Activated CD8-positive, alpha-beta T cell treated with anti-CD3 and anti-CD28 coated beads, Interleukin-2, amount 10 ng/mL, durations not matched to agents 7 days and 5 days (primary cell): ENCODE measurements around the gene HADH. TPM values are rescaled to one million over a fixed set of nuclear protein-coding genes. Genes with fewer than 3 reads are reported as not detected.

ENCODE experiments used
- ATAC-seq: fragments of 150-1000 bp; cut with Tn5 transposase; one replicate; pipeline ENCODE4 v1.10.0; 2021; ENCODE audit warnings: moderate library complexity
- CTCF ChIA-PET: fragments of 350-600 bp; sonication (Branson Sonifier 250); formaldehyde crosslinking; loops from one replicate; lab custom pipeline; 2021; ENCODE audit warnings: antibody characterized with exemption; lab: Charles Lee
- POLR2A ChIA-PET: fragments of 350-600 bp; sonication (Branson Sonifier 250); formaldehyde crosslinking; loops from one replicate; lab custom pipeline; 2021; ENCODE audit warnings: antibody characterized with exemption; lab: Charles Lee
- DNase-seq: peaks from one replicate; pipeline ENCODE4 v3.0.0-alpha.2; 2020
- H3K27ac Mint-ChIP-seq: one replicate; pipeline ENCODE4 v1.8.0; 2021; ENCODE audit warnings: mild to moderate bottlenecking, mixed read lengths
- H3K27me3 Mint-ChIP-seq: one replicate; pipeline ENCODE4 v1.8.0; 2021; ENCODE audit warnings: low read depth, mixed read lengths
- H3K36me3 Mint-ChIP-seq: one replicate; pipeline ENCODE4 v1.8.0; 2021; ENCODE audit warnings: low read depth, mixed read lengths
- H3K4me1 Mint-ChIP-seq: one replicate; pipeline ENCODE4 v1.8.0; 2021; ENCODE audit warnings: low read depth, mixed read lengths
- H3K4me3 Mint-ChIP-seq: one replicate; pipeline ENCODE4 v1.8.0; 2021; ENCODE audit warnings: mild to moderate bottlenecking, mixed read lengths
- H3K9me3 Mint-ChIP-seq: one replicate; pipeline ENCODE4 v1.8.0; 2022; ENCODE audit warnings: mixed read lengths; ENCODE audit not compliant: insufficient read depth
- total RNA-seq, 2 experiments: library from RNA; stranded (reverse); gene quantifications; one replicate each; pipeline ENCODE4 v1.2.3, GENCODE V29; 2021

The HADH gene
- total RNA-seq, 2 experiments from 2014 or later: 52.8 to 53.7 TPM

GRCh38 chr4:108034565-108034964, 44.9 kb downstream of the HADH start:
- POLR2A ChIA-PET: interaction anchor here (0.5 to 2.8 kb wide), 4 partner anchors 9 to 138 kb away, joined by 3 to 7 read pairs (median 5); partner anchors contain the start of gene LEF1
- no peak for DNase-seq

GRCh38 chr4:108035691-108036090, 46.0 kb downstream of the HADH start:
- ChIA-PET CTCF (interaction anchor here (0.6 to 4.6 kb wide), 10 partner anchors 11 to 537 kb away, joined by 3 to 33 read pairs (median 4); no protein-coding TSS in a partner anchor), POLR2A (interaction anchor here (0.5 to 2.8 kb wide), 12 partner anchors 8 to 1292 kb away, joined by 3 to 9 read pairs (median 4); partner anchors contain the start of gene LEF1)
- Mint-ChIP-seq H3K27ac (peak overlapping the region; percentile 96), H3K36me3 (peaks cover 45% of the 10 kb centered on the region), H3K27me3 (no peaks in the 10 kb centered on the region), H3K9me3 (no peaks in the 10 kb centered on the region), H3K4me1 (peaks cover 60% of the 10 kb centered on the region), H3K4me3 (peak overlapping the region; percentile 62)
- ATAC-seq (peak; percentile 10), DNase-seq (peak; percentile 35)

More at GRCh38 chr4:108034565-108034964, 44.9 kb downstream of the HADH start:
- CTCF ChIA-PET: interaction anchor here (1.0 to 4.6 kb wide), 8 partner anchors 9 to 538 kb away, joined by 3 to 33 read pairs (median 7); partner anchors contain the start of gene LEF1
- H3K4me1 Mint-ChIP-seq: peaks cover 71% of the 10 kb centered on the region
- no peak for ATAC-seq
- peaks cover 43% of the 10 kb centered on the region for H3K36me3 Mint-ChIP-seq
- peak overlapping the region; percentile 17 for H3K27ac Mint-ChIP-seq
- H3K9me3 Mint-ChIP-seq: no peaks in the 10 kb centered on the region
- H3K4me3 Mint-ChIP-seq: no peak overlapping the region
- no peaks in the 10 kb centered on the region for H3K27me3 Mint-ChIP-seq

GRCh38 chr4:108036213-108036612, 46.5 kb downstream of the HADH start:
- Mint-ChIP-seq H3K9me3 (no peaks in the 10 kb centered on the region), H3K27ac (peak overlapping the region; percentile 96), H3K27me3 (no peaks in the 10 kb centered on the region), H3K36me3 (peaks cover 42% of the 10 kb centered on the region), H3K4me3 (peak overlapping the region; percentile 62), H3K4me1 (peaks cover 55% of the 10 kb centered on the region)
- ATAC-seq (peak; percentile 92), DNase-seq (peak; percentile 84)
- CTCF ChIA-PET: interaction anchor here (0.6 to 4.6 kb wide), 7 partner anchors 11 to 536 kb away, joined by 3 to 33 read pairs (median 5); no protein-coding TSS in a partner anchor
- POLR2A ChIA-PET: interaction anchor here (0.5 to 2.8 kb wide), 9 partner anchors 22 to 1292 kb away, joined by 3 to 9 read pairs (median 4); partner anchors contain the start of gene LEF1

- ChIA-PET CTCF (interaction anchor here (1.2 to 1.4 kb wide), 2 partner anchors 8 to 19 kb away, joined by 3 read pairs; no protein-coding TSS in a partner anchor), POLR2A (no interaction called here)
- ATAC-seq (no peak), DNase-seq (no peak)
- Mint-ChIP-seq H3K27ac (no peak overlapping the region), H3K4me3 (no peak overlapping the region), H3K4me1 (peaks cover 48% of the 10 kb centered on the region), H3K27me3 (no peaks in the 10 kb centered on the region), H3K36me3 (peaks cover 34% of the 10 kb centered on the region), H3K9me3 (no peaks in the 10 kb centered on the region)
Observed at GRCh38 chr4:108037884-108038283, 48.2 kb downstream of the HADH start.

GRCh38 chr4:108042927-108043326, 53.2 kb downstream of the HADH start:
- Mint-ChIP-seq H3K4me1 (peaks cover 38% of the 10 kb centered on the region), H3K27me3 (no peaks in the 10 kb centered on the region), H3K4me3 (no peak overlapping the region), H3K27ac (no peak overlapping the region), H3K9me3 (no peaks in the 10 kb centered on the region), H3K36me3 (peaks cover 37% of the 10 kb centered on the region)
- ATAC-seq (no peak), DNase-seq (no peak)
- CTCF ChIA-PET: interaction anchor here (1.0 to 2.3 kb wide), 5 partner anchors 9 to 529 kb away, joined by 3 to 11 read pairs (median 6); partner anchors contain the start of gene LEF1
- POLR2A ChIA-PET: interaction anchor here (1.5 kb wide), 1 partner anchor 8 kb away, joined by 5 read pairs; no protein-coding TSS in a partner anchor

- ATAC-seq: peak; percentile 55
- H3K4me3 Mint-ChIP-seq: no peak overlapping the region
- peak overlapping the region; percentile 54 for H3K27ac Mint-ChIP-seq
- H3K4me1 Mint-ChIP-seq: peaks cover 42% of the 10 kb centered on the region
- DNase-seq: no peak
- POLR2A ChIA-PET: interaction anchor here (1.0 to 1.5 kb wide), 2 partner anchors 9 to 13 kb away, joined by 4 to 5 read pairs; no protein-coding TSS in a partner anchor
- peaks cover 42% of the 10 kb centered on the region for H3K36me3 Mint-ChIP-seq
- H3K9me3 Mint-ChIP-seq: no peaks in the 10 kb centered on the region
- CTCF ChIA-PET: interaction anchor here (0.9 to 2.3 kb wide), 7 partner anchors 9 to 529 kb away, joined by 3 to 11 read pairs (median 5); partner anchors contain the start of gene LEF1
- no peaks in the 10 kb centered on the region for H3K27me3 Mint-ChIP-seq
Observed at GRCh38 chr4:108043526-108043925, 53.8 kb downstream of the HADH start.

GRCh38 chr4:108044951-108045686, 55.4 kb downstream of the HADH start:
- peaks cover 54% of the 10 kb centered on the region for H3K4me1 Mint-ChIP-seq
- ATAC-seq (no peak), DNase-seq (no peak)
- H3K27me3 Mint-ChIP-seq: no peaks in the 10 kb centered on the region
- ChIA-PET POLR2A (no interaction called here), CTCF (interaction anchor here (1.0 to 3.3 kb wide), 3 partner anchors 10 to 14 kb away, joined by 3 to 18 read pairs (median 11); no protein-coding TSS in a partner anchor)
- H3K36me3 Mint-ChIP-seq: peaks cover 50% of the 10 kb centered on the region
- H3K9me3 Mint-ChIP-seq: no peaks in the 10 kb centered on the region
- H3K4me3 Mint-ChIP-seq: no peak overlapping the region
- H3K27ac Mint-ChIP-seq: peak overlapping the region; percentile 47

GRCh38 chr4:108045687-108046024, 56.0 kb downstream of the HADH start:
- Mint-ChIP-seq H3K36me3 (peaks cover 54% of the 10 kb centered on the region), H3K27ac (peak overlapping the region; percentile 47), H3K4me3 (no peak overlapping the region), H3K4me1 (peaks cover 59% of the 10 kb centered on the region), H3K27me3 (no peaks in the 10 kb centered on the region), H3K9me3 (no peaks in the 10 kb centered on the region)
- no peak for DNase-seq
- no peak for ATAC-seq
- ChIA-PET CTCF (interaction anchor here (1.0 to 3.3 kb wide), 3 partner anchors 10 to 15 kb away, joined by 3 to 18 read pairs (median 11); no protein-coding TSS in a partner anchor), POLR2A (interaction anchor here (2.0 kb wide), 1 partner anchor 13 kb away, joined by 9 read pairs; no protein-coding TSS in a partner anchor)

GRCh38 chr4:108047199-108047598, 57.5 kb downstream of the HADH start:
- DNase-seq: no peak
- Mint-ChIP-seq H3K27me3 (no peaks in the 10 kb centered on the region), H3K27ac (no peak overlapping the region), H3K4me1 (peaks cover 74% of the 10 kb centered on the region), H3K4me3 (no peak overlapping the region), H3K36me3 (peaks cover 67% of the 10 kb centered on the region), H3K9me3 (no peaks in the 10 kb centered on the region)
- ChIA-PET POLR2A (interaction anchor here (0.8 to 2.0 kb wide), 3 partner anchors 11 to 77 kb away, joined by 3 to 9 read pairs (median 4); no protein-coding TSS in a partner anchor), CTCF (interaction anchor here (3.2 to 3.3 kb wide), 2 partner anchors 12 to 16 kb away, joined by 11 to 18 read pairs; no protein-coding TSS in a partner anchor)
- ATAC-seq: no peak

- no peak for DNase-seq
- Mint-ChIP-seq H3K4me3 (no peak overlapping the region), H3K9me3 (no peaks in the 10 kb centered on the region), H3K36me3 (peaks cover 76% of the 10 kb centered on the region), H3K4me1 (peaks cover 83% of the 10 kb centered on the region), H3K27me3 (no peaks in the 10 kb centered on the region), H3K27ac (no peak overlapping the region)
- no peak for ATAC-seq
- POLR2A ChIA-PET: no interaction called here
- CTCF ChIA-PET: interaction anchor here (0.7 to 3.3 kb wide), 4 partner anchors 9 to 17 kb away, joined by 3 to 18 read pairs (median 7); no protein-coding TSS in a partner anchor
Observed at GRCh38 chr4:108048157-108048556, 58.5 kb downstream of the HADH start.

GRCh38 chr4:108048997-108049396, 59.3 kb downstream of the HADH start:
- DNase-seq: no peak
- Mint-ChIP-seq H3K27me3 (no peaks in the 10 kb centered on the region), H3K9me3 (no peaks in the 10 kb centered on the region), H3K4me1 (peaks cover 83% of the 10 kb centered on the region), H3K27ac (peak overlapping the region; percentile 95), H3K4me3 (peak overlapping the region; percentile 81), H3K36me3 (peaks cover 84% of the 10 kb centered on the region)
- no peak for ATAC-seq
- ChIA-PET POLR2A (no interaction called here), CTCF (interaction anchor here (1.4 to 1.5 kb wide), 2 partner anchors 10 to 19 kb away, joined by 4 read pairs; no protein-coding TSS in a partner anchor)
